GM12878 (cell line): Measurements from ENCODE around the gene CHCHD3. TPM values are rescaled to one million over a fixed set of nuclear protein-coding genes. Genes with fewer than 3 reads are reported as not detected.

Experiments
- IKZF2 ChIP-seq, 2 experiments: fragments of 450-650 bp; IDR thresholded peaks; 2 replicates each; pipeline ENCODE4 v1.6.1; 2017; ENCODE audit warnings: mild to moderate bottlenecking in 2 of 2, moderate library complexity in 2 of 2
- JUNB ChIP-seq: IDR thresholded peaks from 2 replicates; pipeline ENCODE4 v1.6.1; 2016; ENCODE audit warnings: antibody characterized with exemption, mild to moderate bottlenecking
- NFIC ChIP-seq: IDR thresholded peaks from 2 replicates; pipeline ENCODE4 v1.6.1; 2012; ENCODE audit warnings: low read depth, mild to moderate bottlenecking, inconsistent platforms, low read length, moderate library complexity
- SKIL ChIP-seq: fragments of 450-650 bp; IDR thresholded peaks from 2 replicates; pipeline ENCODE4 v1.6.1; 2017; ENCODE audit warnings: mild to moderate bottlenecking, low read depth, inconsistent platforms; ENCODE audit not compliant: poor library complexity, severe bottlenecking
- ZNF592 ChIP-seq: fragments of 450-650 bp; IDR thresholded peaks from 2 replicates; pipeline ENCODE4 v1.6.1; 2017; ENCODE audit warnings: mild to moderate bottlenecking, moderate library complexity
- polyA plus RNA-seq, 11 experiments: library from polyadenylated mRNA; depleted of rRNA in 4 of 11; unstranded in 6 of 11; stranded (reverse) in 5 of 11; fragments of >200 nt; fragmentation: Nextera tagmentation in 4 of 11; fragmentation: Illumina TruSeq in 1 of 11; extraction: Ambion mirVana in 4 of 11; extraction: Trizol in 1 of 11; gene quantifications; 1 replicate in 1 of 11; 2 replicates in 10 of 11; pipeline versions ENCODE4 v1.2.1 to v1.2.3, GENCODE V29; 2011 to 2016; ENCODE audit warnings: inconsistent platforms in 2 of 11, missing spikeins in 2 of 11, low read depth in 1 of 11
- total RNA-seq, 4 experiments: library from RNA; depleted of rRNA in 3 of 4; stranded (reverse); fragments of >200 nt in 3 of 4; fragmentation: Illumina TruSeq in 1 of 4; extraction: Trizol in 1 of 4; gene quantifications; 2 replicates each; pipeline versions ENCODE4 v1.2.1 to v1.2.3, GENCODE V29; 2013 to 2021
- TF ChIP-seq, protein P1 (sequence below): fragments of 450-650 bp; IDR thresholded peaks from 2 replicates; pipeline ENCODE4 v1.6.1; 2018; ENCODE audit warnings: borderline replicate concordance, mild to moderate bottlenecking; ENCODE audit not compliant: partially characterized antibody

The CHCHD3 gene
- total and polyA plus RNA-seq, 10 of the 15 experiments (the other 5 are each of a cell fraction or from before 2014, with no cell fraction given): 38.3 to 178 (median 96.2) TPM

DNA sequence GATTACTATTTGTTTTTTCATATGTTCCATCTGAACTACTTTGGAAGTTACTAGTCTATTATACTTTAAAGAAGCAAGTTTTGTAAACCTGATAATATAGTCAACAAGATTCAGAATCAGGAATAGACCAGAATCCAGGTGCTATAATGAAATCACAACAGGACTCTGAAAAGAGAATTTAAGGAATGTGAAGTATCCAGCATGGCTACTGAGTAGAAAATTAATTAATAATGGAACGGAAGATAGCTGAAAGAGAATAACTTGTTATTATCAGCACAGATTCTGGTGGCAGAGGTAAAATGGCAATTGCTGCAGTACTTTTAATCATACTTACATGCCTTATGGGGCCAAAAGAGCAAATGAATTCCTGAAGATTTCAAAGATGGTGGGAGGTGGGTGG is 43.1 kb upstream of the CHCHD3 start (continued):
- TF ChIP-seq, protein P1, sequence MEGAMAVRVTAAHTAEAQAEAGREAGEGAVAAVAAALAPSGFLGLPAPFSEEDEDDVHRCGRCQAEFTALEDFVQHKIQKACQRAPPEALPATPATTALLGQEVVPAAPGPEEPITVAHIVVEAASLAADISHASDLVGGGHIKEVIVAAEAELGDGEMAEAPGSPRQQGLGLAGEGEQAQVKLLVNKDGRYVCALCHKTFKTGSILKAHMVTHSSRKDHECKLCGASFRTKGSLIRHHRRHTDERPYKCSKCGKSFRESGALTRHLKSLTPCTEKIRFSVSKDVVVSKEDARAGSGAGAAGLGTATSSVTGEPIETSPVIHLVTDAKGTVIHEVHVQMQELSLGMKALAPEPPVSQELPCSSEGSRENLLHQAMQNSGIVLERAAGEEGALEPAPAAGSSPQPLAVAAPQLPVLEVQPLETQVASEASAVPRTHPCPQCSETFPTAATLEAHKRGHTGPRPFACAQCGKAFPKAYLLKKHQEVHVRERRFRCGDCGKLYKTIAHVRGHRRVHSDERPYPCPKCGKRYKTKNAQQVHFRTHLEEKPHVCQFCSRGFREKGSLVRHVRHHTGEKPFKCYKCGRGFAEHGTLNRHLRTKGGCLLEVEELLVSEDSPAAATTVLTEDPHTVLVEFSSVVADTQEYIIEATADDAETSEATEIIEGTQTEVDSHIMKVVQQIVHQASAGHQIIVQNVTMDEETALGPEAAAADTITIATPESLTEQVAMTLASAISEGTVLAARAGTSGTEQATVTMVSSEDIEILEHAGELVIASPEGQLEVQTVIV: no peak
- no peak for TF ChIP-seq IKZF2 (IDR thresholded peaks at IDR 0.05)
- TF ChIP-seq NFIC: no peak
- no peak for TF ChIP-seq SKIL
- no peak for TF ChIP-seq JUNB
- no peak for TF ChIP-seq ZNF592
